Kidney (tissue), 22 donors: Measurements from ENCODE around the gene APOH. TPM values are rescaled to one million over a fixed set of nuclear protein-coding genes. Genes with fewer than 3 reads are reported as not detected.

Source experiments
- DNase-seq, 5 donors: peaks; one replicate each; pipeline ENCODE4 v3.0.0-alpha.2; 2013 to 2020
- FAIRE-seq: peaks from 2 replicates; lab custom pipeline; 2012; peaks lifted over from hg19 to GRCh38; lab: Jason Lieb, UNC
- H3K27ac ChIP-seq, 2 donors: one replicate each; pipeline ENCODE4 v1.7.0; 2013; ENCODE audit warnings: low read depth in 2 of 2, low read length in 2 of 2, inconsistent platforms in 1 of 2
- H3K27me3 ChIP-seq: one replicate; pipeline ENCODE4 v1.7.1; 2013; ENCODE audit warnings: low read length, inconsistent platforms; ENCODE audit not compliant: control insufficient read depth, insufficient read depth
- H3K36me3 ChIP-seq, 3 donors: one replicate each; pipeline versions ENCODE4 v1.7.0 to v1.7.1; 2013; ENCODE audit warnings: low read length in 3 of 3, control low read depth in 1 of 3, inconsistent platforms in 1 of 3; ENCODE audit not compliant: insufficient read depth in 3 of 3, control insufficient read depth in 2 of 3
- H3K4me1 ChIP-seq, 3 donors: one replicate each; pipeline versions ENCODE4 v1.7.0 to v1.7.1; 2013; ENCODE audit warnings: low read length in 3 of 3, inconsistent platforms in 1 of 3, low read depth in 1 of 3; ENCODE audit not compliant: control insufficient read depth in 2 of 3, insufficient read depth in 2 of 3
- H3K4me3 ChIP-seq, 3 donors: one replicate each; pipeline versions ENCODE4 v1.7.0 to v1.8.1; 2013; ENCODE audit warnings: low read length in 3 of 3, control low read depth in 1 of 3, inconsistent platforms in 1 of 3
- H3K9ac ChIP-seq, 3 donors: one replicate each; pipeline versions ENCODE4 v1.7.0 to v1.7.1; 2013; ENCODE audit warnings: low read length in 3 of 3, control low read depth in 1 of 3, inconsistent platforms in 1 of 3
- H3K9me3 ChIP-seq, 3 donors: one replicate each; pipeline versions ENCODE4 v1.7.0 to v1.7.1; 2013; ENCODE audit warnings: low read length in 3 of 3, control low read depth in 1 of 3, inconsistent platforms in 1 of 3; ENCODE audit not compliant: control insufficient read depth in 2 of 3, insufficient read depth in 1 of 3
- CTCF ChIP-seq: IDR thresholded peaks from 3 replicates; pipeline ENCODE4 v1.5.1; 2012; ENCODE audit warnings: mild to moderate bottlenecking, moderate library complexity, borderline replicate concordance; ENCODE audit not compliant: insufficient read depth; ENCODE audit errors: extremely low read depth
- intact Hi-C: fragments of 100-400 bp; cut with DNase I; formaldehyde crosslinking; loops from one replicate; pipeline ENCODE4 v1.11.1; 2022
- long read RNA-seq, 10 donors: library from polyadenylated mRNA in 1 of 10; unstranded in 1 of 10; transcript quantifications; one replicate each; pipeline ENCODE4 v2.0.0 and lab custom pipeline, GENCODE V29; 2021 to 2026
- polyA plus RNA-seq: library from polyadenylated mRNA; stranded (reverse); fragments of 350-450 nt; fragmentation: Illumina TruSeq; extraction: RNeasy Lipid Tissue Mini Kit (QIAGEN cat#74804); gene quantifications from one replicate; pipeline ENCODE4 v1.2.3, GENCODE V29; 2014; ENCODE audit warnings: low read depth, low replicate concordance; ENCODE audit not compliant: insufficient read depth
- total RNA-seq: library from RNA; stranded (reverse); fragmentation: NEBNext Ultra II Directional; extraction: Animal tissue kit (Norgen Biotek cat#: 25700); gene quantifications from one replicate; pipeline ENCODE4 v1.2.1, GENCODE V29; 2021
- donor health status: control.
- donor health status: control.
- donor health status: control.
- donor health status: control.
- donor health status: control.
- donor health status: DM: yes; HTN: yes; CAD: no.
- donor health status: Normal renal cell carcinoma (clear cell type).

The APOH gene
- total RNA-seq (not detected), polyA plus RNA-seq (13.5 TPM)
- long read RNA-seq, donor 1: 0 reads
- long read RNA-seq, donor 2, partial matches to known transcripts: 0 of 2 reads
- long read RNA-seq, donor 2, other reads (novel, unspliced or antisense): 0 of 2 reads
- long read RNA-seq, donor 3, partial matches to known transcripts: 0 of 3 reads
- long read RNA-seq, donor 3, other reads (novel, unspliced or antisense): 0 of 3 reads
- long read RNA-seq, donor 4, partial matches to known transcripts: 0 of 3 reads
- long read RNA-seq, donor 4, other reads (novel, unspliced or antisense): 0 of 3 reads
- long read RNA-seq, donor 5, partial matches to known transcripts: 0 of 1 reads
- long read RNA-seq, donor 5, other reads (novel, unspliced or antisense): 0 of 1 reads
- long read RNA-seq, donor 6: 0 reads
- long read RNA-seq, donor 7: 0 reads
- long read RNA-seq, donor 8: 0 reads
- long read RNA-seq, donor 9: 0 reads
- long read RNA-seq, donor 10: 0 reads

- DNase-seq (no peak), FAIRE-seq (no peak)
- Histone ChIP-seq H3K36me3 (no peaks in the 10 kb centered on the region), H3K27me3 (no peaks in the 10 kb centered on the region), H3K27ac (no peak within 1 kb of the TSS), H3K4me1 (peaks cover 0 to 2% (median 0%) of the 10 kb centered on the region in 3 donors), H3K9me3 (no peaks in the 10 kb centered on the region), H3K4me3 (no peak within 1 kb of the TSS), H3K9ac (no peak within 1 kb of the TSS)
- intact Hi-C loops: no loop called here
- no peak for TF ChIP-seq CTCF
Observed at GRCh38 chr17:66228887-66229782, at the start of gene APOH. APOH (minus strand) TSS chr17:66229415; CDS start chr17:66229379, 36 bp downstream.

- FAIRE-seq (no peak), DNase-seq (no peak)
- intact Hi-C loops: no loop called here
- Histone ChIP-seq H3K27me3 (no peaks in the 10 kb centered on the region), H3K9me3 (no peaks in the 10 kb centered on the region), H3K27ac (no peak overlapping the region), H3K4me3 (no peak overlapping the region), H3K4me1 (no peaks in the 10 kb centered on the region), H3K9ac (no peak overlapping the region), H3K36me3 (no peaks in the 10 kb centered on the region)
- no peak for TF ChIP-seq CTCF
Observed at GRCh38 chr17:66277191-66277590, 48.0 kb upstream of the APOH start.

- H3K27me3 ChIP-seq: no peaks in the 10 kb centered on the region
- TF ChIP-seq CTCF: no peak
- no peak overlapping the region for H3K27ac ChIP-seq
- no peak overlapping the region for H3K9ac ChIP-seq
- no peaks in the 10 kb centered on the region for H3K36me3 ChIP-seq
- intact Hi-C loops: no loop called here
- FAIRE-seq: no peak
- no peak overlapping the region for H3K4me3 ChIP-seq
- no peak for DNase-seq
- no peaks in the 10 kb centered on the region for H3K9me3 ChIP-seq
- H3K4me1 ChIP-seq: no peaks in the 10 kb centered on the region
Observed at GRCh38 chr17:66276328-66276937, 47.2 kb upstream of the APOH start.
